HG03139 (cell line): Measurements from ENCODE around the gene FSTL5.

Experiments used
- ATAC-seq: cut with Tn5 transposase; IDR thresholded peaks from one replicate; pipeline ENCODE4 v1.9.1; 2021; ENCODE audit not compliant: unreplicated experiment

The FSTL5 gene

GRCh38 chr4:161466316-161466715, 697.5 kb downstream of the FSTL5 start:
- no peak for ATAC-seq

GRCh38 chr4:161463436-161463835, 700.4 kb downstream of the FSTL5 start:
- no peak for ATAC-seq

GRCh38 chr4:161457906-161458305, 705.9 kb downstream of the FSTL5 start:
- no peak for ATAC-seq

GRCh38 chr4:161457311-161457710, 706.5 kb downstream of the FSTL5 start:
- no peak for ATAC-seq

- no peak for ATAC-seq
Observed at GRCh38 chr4:161454860-161455259, 708.9 kb downstream of the FSTL5 start.

- no peak for ATAC-seq
Observed at GRCh38 chr4:161448550-161449180, 715.1 kb downstream of the FSTL5 start.

GRCh38 chr4:161444626-161445025, 719.2 kb downstream of the FSTL5 start:
- no peak for ATAC-seq

- ATAC-seq: no peak
Observed at GRCh38 chr4:161442921-161443320, 720.9 kb downstream of the FSTL5 start.

GRCh38 chr4:161438096-161438495, 725.7 kb downstream of the FSTL5 start:
- ATAC-seq: no peak

GRCh38 chr4:161428180-161428965, 735.4 kb downstream of the FSTL5 start:
- no peak for ATAC-seq

- ATAC-seq: no peak
Observed at GRCh38 chr4:161419822-161420221, 744.0 kb downstream of the FSTL5 start.

GRCh38 chr4:161411901-161412300, 751.9 kb downstream of the FSTL5 start:
- ATAC-seq: no peak

GRCh38 chr4:161404346-161405110, 759.3 kb downstream of the FSTL5 start:
- ATAC-seq: no peak

GRCh38 chr4:161403781-161404180, 760.0 kb downstream of the FSTL5 start:
- ATAC-seq: no peak

- no peak for ATAC-seq
Observed at GRCh38 chr4:161393602-161394001, 770.2 kb downstream of the FSTL5 start.

- no peak for ATAC-seq
Observed at GRCh38 chr4:161382655-161383054, 781.1 kb downstream of the FSTL5 start.

GRCh38 chr4:161376275-161376674, 787.5 kb downstream of the FSTL5 start:
- ATAC-seq: no peak

GRCh38 chr4:161364681-161365080, 799.1 kb downstream of the FSTL5 start:
- no peak for ATAC-seq

- no peak for ATAC-seq
Observed at GRCh38 chr4:161360982-161361381, 802.8 kb downstream of the FSTL5 start.

GRCh38 chr4:161359491-161359890, 804.3 kb downstream of the FSTL5 start:
- no peak for ATAC-seq

GRCh38 chr4:161356351-161356750, 807.4 kb downstream of the FSTL5 start:
- no peak for ATAC-seq

GRCh38 chr4:161350946-161351345, 812.9 kb downstream of the FSTL5 start:
- no peak for ATAC-seq
